HCT116 (cell line): ENCODE measurements around the gene LMNA. TPM values are rescaled to one million over a fixed set of nuclear protein-coding genes. Genes with fewer than 3 reads are reported as not detected.

ENCODE experiments used
- ATAC-seq: fragments of 200-7000 bp; cut with Tn5 transposase; 2 replicates; pipeline ENCODE4 v1.9.1; 2020; ENCODE audit warnings: mild to moderate bottlenecking, moderate library complexity
- BruUV-seq: library from RNA; stranded (reverse); fragments of 400-500 nt; replicated peaks from 2 replicates; lab custom pipeline; 2021; lab: Mats Ljungman, UMichigan
- CTCF ChIA-PET: fragments of 300-600 bp; sonication (Branson Sonifier 250); formaldehyde crosslinking; loops from one replicate; lab custom pipeline; 2021; ENCODE audit warnings: antibody characterized with exemption; lab: Charles Lee
- POLR2A ChIA-PET: fragments of 300-600, 350-600 bp; sonication (Branson Sonifier 250); formaldehyde crosslinking; loops from one replicate; lab custom pipeline; 2021; ENCODE audit warnings: antibody characterized with exemption; lab: Charles Lee
- RAD21 ChIA-PET, 2 experiments: fragments of 300-600 bp; sonication (Branson Sonifier 250); formaldehyde crosslinking; loops; one replicate each; lab custom pipeline; 2023; ENCODE audit warnings: low total read pairs in 2 of 2; ENCODE audit not compliant: uncharacterized antibody in 2 of 2, unreplicated experiment in 2 of 2, low non-redundant PET in 1 of 2; lab: Charles Lee
- DNase-seq: peaks from one replicate; pipeline ENCODE4 v3.0.0-alpha.2; 2010; ENCODE audit warnings: low read depth, low spot score
- H2AFZ ChIP-seq: fragments of 200-600 bp; shearing (Covaris generic), sonication (generic); 2 replicates; pipeline ENCODE4 v1.6.1; 2017; ENCODE audit warnings: low read depth, mixed run types, mixed read lengths, antibody characterized with exemption, low read length; ENCODE audit not compliant: poor library complexity, severe bottlenecking
- H3K27ac ChIP-seq: 2 replicates; pipeline ENCODE4 v1.5.1; 2012; ENCODE audit warnings: low read depth, low read length
- H3K27me3 ChIP-seq: fragments of 200-600 bp; sonication (generic); 2 replicates; pipeline ENCODE4 v1.6.1; 2016; ENCODE audit warnings: mixed run types, low read length, mixed read lengths; ENCODE audit not compliant: insufficient read depth
- H3K36me3 ChIP-seq, 2 experiments: fragments of 200-500 bp in 1 of 2; fragments of 200-600 bp in 1 of 2; sonication (Bioruptor generic) in 1 of 2; sonication (generic) in 1 of 2; 2 replicates each; pipeline versions ENCODE4 v1.5.1 to v1.6.1; 2014 to 2016; ENCODE audit warnings: low read length in 2 of 2, inconsistent platforms in 1 of 2, mixed read lengths in 1 of 2, mixed run types in 1 of 2; ENCODE audit not compliant: insufficient read depth in 2 of 2, control insufficient read depth in 1 of 2
- H3K4me1 ChIP-seq, 2 experiments: fragments of 200-600 bp in 1 of 2; sonication (generic) in 1 of 2; 2 replicates each; pipeline versions ENCODE4 v1.5.1 to v1.6.1; 2012 to 2017; ENCODE audit warnings: low read length in 2 of 2, inconsistent platforms in 1 of 2, mild to moderate bottlenecking in 1 of 2, mixed read lengths in 1 of 2, mixed run types in 1 of 2, moderate library complexity in 1 of 2; ENCODE audit not compliant: insufficient read depth in 2 of 2, control insufficient read depth in 1 of 2
- H3K4me2 ChIP-seq: fragments of 200-600 bp; sonication (generic); 2 replicates; pipeline ENCODE4 v1.6.1; 2017; ENCODE audit warnings: mixed run types, low read length, mixed read lengths
- H3K4me3 ChIP-seq, 2 experiments: fragments of 200-600 bp in 1 of 2; sonication (generic) in 1 of 2; replicated peaks in 1 of 2; 2 replicates each; pipeline ENCODE4 v1.5.1; 2011 to 2016; ENCODE audit warnings: low read length in 2 of 2, control low read depth in 1 of 2, low read depth in 1 of 2, mild to moderate bottlenecking in 1 of 2, mixed read lengths in 1 of 2, mixed run types in 1 of 2
- H3K79me2 ChIP-seq: fragments of 200-600 bp; sonication (generic); 2 replicates; pipeline ENCODE4 v1.6.1; 2017; ENCODE audit warnings: mild to moderate bottlenecking, mixed run types, low read length, moderate library complexity, mixed read lengths; ENCODE audit not compliant: insufficient read depth
- H3K9ac ChIP-seq: fragments of 200-600 bp; sonication (generic); 2 replicates; pipeline ENCODE4 v1.6.1; 2016; ENCODE audit warnings: low read length, mixed read lengths
- H3K9me2 ChIP-seq: fragments of 200-600 bp; sonication (generic), shearing (Covaris generic); 2 replicates; pipeline ENCODE4 v1.6.1; 2017; ENCODE audit warnings: mixed run types, mild to moderate bottlenecking, moderate library complexity; ENCODE audit not compliant: insufficient read depth
- H3K9me3 ChIP-seq, 2 experiments: fragments of 200-500 bp in 1 of 2; fragments of 200-600 bp in 1 of 2; sonication (Bioruptor generic) in 1 of 2; sonication (generic) in 1 of 2; 2 replicates each; pipeline ENCODE4 v1.6.1; 2014 to 2017; ENCODE audit warnings: low read length in 2 of 2, mixed read lengths in 2 of 2, inconsistent platforms in 1 of 2, low read depth in 1 of 2, mild to moderate bottlenecking in 1 of 2, mixed run types in 1 of 2, moderate library complexity in 1 of 2; ENCODE audit not compliant: control insufficient read depth in 1 of 2, insufficient read depth in 1 of 2
- H4K20me1 ChIP-seq: fragments of 200-600 bp; sonication (generic), shearing (Covaris generic); 2 replicates; pipeline ENCODE4 v1.6.1; 2017; ENCODE audit warnings: mixed run types, mild to moderate bottlenecking, moderate library complexity; ENCODE audit not compliant: insufficient read depth
- ATF3 ChIP-seq: IDR thresholded peaks from 2 replicates; pipeline ENCODE4 v1.6.1; 2012
- ELF1 ChIP-seq: IDR thresholded peaks from 2 replicates; pipeline ENCODE4 v1.6.1; 2012; ENCODE audit warnings: low read depth, borderline replicate concordance
- EZH2 ChIP-seq: fragments of 200-600 bp; sonication (generic); IDR thresholded peaks from 2 replicates; pipeline ENCODE4 v1.6.1; 2017; ENCODE audit warnings: antibody characterized with exemption, mixed run types
- EZH2phosphoT487 ChIP-seq: fragments of 200-600 bp; IDR thresholded peaks from 2 replicates; pipeline ENCODE4 v1.6.1; 2018; ENCODE audit warnings: antibody characterized with exemption, borderline replicate concordance
- JUND ChIP-seq: IDR thresholded peaks from 2 replicates; pipeline ENCODE4 v1.6.1; 2012
- MAX ChIP-seq: IDR thresholded peaks from 2 replicates; pipeline ENCODE4 v1.6.1; 2012
- POLR2AphosphoS5 ChIP-seq: IDR thresholded peaks from 2 replicates; pipeline ENCODE4 v1.6.1; 2011; ENCODE audit warnings: mild to moderate bottlenecking, low read depth, low read length, moderate library complexity
- REST ChIP-seq: IDR thresholded peaks from 2 replicates; pipeline ENCODE4 v1.6.1; 2012; ENCODE audit warnings: low read depth
- SIN3A ChIP-seq: IDR thresholded peaks from 2 replicates; pipeline ENCODE4 v1.6.1; 2012; ENCODE audit warnings: low read depth
- SP1 ChIP-seq: IDR thresholded peaks from 2 replicates; pipeline ENCODE4 v1.6.1; 2012; ENCODE audit warnings: low read depth
- SRF ChIP-seq: IDR thresholded peaks from 2 replicates; pipeline ENCODE4 v1.6.1; 2012; ENCODE audit warnings: low read depth
- TCF7L2 ChIP-seq: IDR thresholded peaks from 2 replicates; pipeline ENCODE4 v1.7.0; 2011; ENCODE audit warnings: borderline replicate concordance, inconsistent platforms; ENCODE audit not compliant: insufficient read depth, insufficient read length; ENCODE audit errors: extremely low read depth
- YY1 ChIP-seq: IDR thresholded peaks from 2 replicates; pipeline ENCODE4 v1.6.1; 2011; ENCODE audit warnings: low read length, low read depth, moderate library complexity, mild to moderate bottlenecking; ENCODE audit not compliant: insufficient replicate concordance; ENCODE audit errors: extremely low read depth
- ZFX ChIP-seq: fragments of 450-650 bp; IDR thresholded peaks from 2 replicates; pipeline ENCODE4 v1.6.1; 2017
- intact Hi-C: fragments of 100-400 bp; cut with micrococcal nuclease; formaldehyde crosslinking; loops from 2 replicates; pipeline ENCODE4 v1.10.0; 2022
- total RNA-seq: library from RNA; stranded (reverse); gene quantifications from one replicate; pipeline ENCODE4 v1.2.1, GENCODE V29; 2021; ENCODE audit not compliant: unreplicated experiment
- TF ChIP-seq, protein P1 (sequence below), 3 experiments: fragments of 200-600 bp in 1 of 3; sonication (generic) in 1 of 3; IDR thresholded peaks in 2 of 3; conservative IDR thresholded peaks in 1 of 3; 2 replicates each; pipeline ENCODE4 v1.5.1; 2012 to 2017; ENCODE audit warnings: low read depth in 2 of 3, low read length in 2 of 3, antibody characterized with exemption in 1 of 3, borderline replicate concordance in 1 of 3, control low read depth in 1 of 3, mild to moderate bottlenecking in 1 of 3, mixed read lengths in 1 of 3, mixed run types in 1 of 3, moderate library complexity in 1 of 3; ENCODE audit not compliant: insufficient read depth in 1 of 3

LMNA gene
- total RNA-seq, 1 experiment from 2014 or later, result 528 TPM

DNA sequence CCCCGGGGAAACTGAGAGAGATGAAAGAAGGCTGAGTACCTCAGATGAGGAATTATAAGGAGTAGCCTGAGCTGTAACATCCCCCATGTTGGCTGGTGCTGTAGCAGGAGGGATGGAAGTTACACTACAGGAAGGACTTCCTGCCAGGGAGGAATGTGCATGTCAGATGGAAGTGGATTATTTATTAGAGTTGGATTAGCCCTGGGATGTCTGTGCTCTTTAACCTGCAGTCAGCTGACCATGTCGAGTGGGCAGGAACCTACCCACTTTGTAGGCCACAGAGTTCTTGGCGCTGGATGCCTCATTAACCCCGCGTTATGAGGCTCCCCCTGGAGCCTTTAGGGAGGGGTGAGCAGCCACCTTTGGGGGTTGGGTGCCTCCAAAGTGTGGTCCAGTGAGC, 38.1 kb downstream of the LMNA start (continued):
- TF ChIP-seq POLR2AphosphoS5 (no peak), SRF (no peak), YY1 (no peak), JUND (no peak), REST (no peak)

DNA sequence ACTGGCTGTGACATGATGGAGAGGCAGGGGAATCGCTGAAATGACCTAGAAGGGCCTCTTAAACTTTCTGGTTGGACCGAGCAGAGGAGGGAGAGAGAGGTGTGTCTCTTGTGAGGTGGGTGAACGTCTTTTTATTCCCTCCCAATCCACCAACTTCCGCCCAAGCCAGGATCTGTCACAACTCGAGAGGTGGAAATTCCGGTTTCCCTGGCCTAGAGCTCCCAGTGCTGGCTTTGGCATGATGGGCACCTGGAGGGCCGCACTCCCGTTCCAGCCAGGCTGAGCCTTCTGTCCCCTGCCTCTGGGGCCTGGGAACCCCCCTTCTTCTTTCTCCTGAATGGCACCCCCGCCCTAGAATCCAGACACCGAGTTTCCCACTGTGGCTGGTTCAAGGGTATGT, 38.9 kb downstream of the LMNA start, which contains the start of gene SEMA4A:
SEMA4A (plus strand) TSS at position 224 of the 400 bp plus-strand sequence. CDS start 994 bp downstream, outside the sequence.
- H3K79me2 ChIP-seq, result no peaks in the 10 kb centered on the region
- no peak within 1 kb of the TSS for H2AFZ ChIP-seq
- ATAC-seq, result no peak
- no peaks in the 10 kb centered on the region for H3K9me2 ChIP-seq
- no peaks in the 10 kb centered on the region for H3K9me3 ChIP-seq
- intact Hi-C loops, result no loop called here
- BruUV-seq, result no TSS peak
- no peaks in the 10 kb centered on the region for H3K4me1 ChIP-seq
- H4K20me1 ChIP-seq, result no peaks in the 10 kb centered on the region
- ChIA-PET POLR2A (no interaction called here), CTCF (no interaction called here), RAD21 (no interaction called here)
- H3K27me3 ChIP-seq, result 0 out of 2 replicates have a peak, but pooled peaks cover 6% of the 10 kb centered on the region
- no peak for DNase-seq
- no peak within 1 kb of the TSS for H3K4me3 ChIP-seq
- no peak within 1 kb of the TSS for H3K9ac ChIP-seq
- TF ChIP-seq EZH2, result no peak
- TF ChIP-seq SP1, result no peak
- TF ChIP-seq SIN3A, result no peak
- TF ChIP-seq, protein P1, sequence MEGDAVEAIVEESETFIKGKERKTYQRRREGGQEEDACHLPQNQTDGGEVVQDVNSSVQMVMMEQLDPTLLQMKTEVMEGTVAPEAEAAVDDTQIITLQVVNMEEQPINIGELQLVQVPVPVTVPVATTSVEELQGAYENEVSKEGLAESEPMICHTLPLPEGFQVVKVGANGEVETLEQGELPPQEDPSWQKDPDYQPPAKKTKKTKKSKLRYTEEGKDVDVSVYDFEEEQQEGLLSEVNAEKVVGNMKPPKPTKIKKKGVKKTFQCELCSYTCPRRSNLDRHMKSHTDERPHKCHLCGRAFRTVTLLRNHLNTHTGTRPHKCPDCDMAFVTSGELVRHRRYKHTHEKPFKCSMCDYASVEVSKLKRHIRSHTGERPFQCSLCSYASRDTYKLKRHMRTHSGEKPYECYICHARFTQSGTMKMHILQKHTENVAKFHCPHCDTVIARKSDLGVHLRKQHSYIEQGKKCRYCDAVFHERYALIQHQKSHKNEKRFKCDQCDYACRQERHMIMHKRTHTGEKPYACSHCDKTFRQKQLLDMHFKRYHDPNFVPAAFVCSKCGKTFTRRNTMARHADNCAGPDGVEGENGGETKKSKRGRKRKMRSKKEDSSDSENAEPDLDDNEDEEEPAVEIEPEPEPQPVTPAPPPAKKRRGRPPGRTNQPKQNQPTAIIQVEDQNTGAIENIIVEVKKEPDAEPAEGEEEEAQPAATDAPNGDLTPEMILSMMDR (IDR thresholded peaks at IDR 0.05 in 2 of 3, conservative IDR thresholded peaks at IDR 0.05 in 1 of 3; ENCODE audit: borderline replicate concordance in 1 of 3, insufficient read depth in 1 of 3, low read depth in 2 of 3, low read length in 2 of 3), result no peak
- no peak for TF ChIP-seq MAX
- TF ChIP-seq TCF7L2, result no peak
- TF ChIP-seq JUND, result no peak
- no peak for TF ChIP-seq ELF1
- TF ChIP-seq EZH2phosphoT487, result no peak
- no peak for TF ChIP-seq ZFX
- TF ChIP-seq ATF3, result no peak
- no peak within 1 kb of the TSS for H3K27ac ChIP-seq
- H3K36me3 ChIP-seq, result no peaks in the 10 kb centered on the region
- no peak within 1 kb of the TSS for H3K4me2 ChIP-seq
